Measurements from ENCODE around the gene TAAR8. TPM values are rescaled to one million over a fixed set of nuclear protein-coding genes. Genes with fewer than 3 reads are reported as not detected.

The TAAR8 gene, protein sequence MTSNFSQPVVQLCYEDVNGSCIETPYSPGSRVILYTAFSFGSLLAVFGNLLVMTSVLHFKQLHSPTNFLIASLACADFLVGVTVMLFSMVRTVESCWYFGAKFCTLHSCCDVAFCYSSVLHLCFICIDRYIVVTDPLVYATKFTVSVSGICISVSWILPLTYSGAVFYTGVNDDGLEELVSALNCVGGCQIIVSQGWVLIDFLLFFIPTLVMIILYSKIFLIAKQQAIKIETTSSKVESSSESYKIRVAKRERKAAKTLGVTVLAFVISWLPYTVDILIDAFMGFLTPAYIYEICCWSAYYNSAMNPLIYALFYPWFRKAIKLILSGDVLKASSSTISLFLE
- total RNA-seq, result not detected

DNA sequence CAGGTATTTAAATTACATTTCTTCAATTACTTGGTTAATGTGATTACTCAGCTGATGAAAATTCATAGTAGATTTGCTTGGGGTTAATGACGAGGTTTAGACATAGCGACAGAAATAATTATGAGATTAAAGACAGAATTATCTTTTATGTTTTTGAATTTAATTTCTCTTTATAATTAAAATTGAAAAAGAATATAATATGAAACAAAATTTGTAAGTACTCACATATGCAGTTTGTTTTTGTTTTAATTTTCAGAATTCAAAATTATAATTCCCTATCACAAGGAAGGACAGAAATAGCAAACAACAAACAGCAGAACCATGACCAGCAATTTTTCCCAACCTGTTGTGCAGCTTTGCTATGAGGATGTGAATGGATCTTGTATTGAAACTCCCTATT lies at the start of gene TAAR8:
TSS of gene TAAR8 (plus strand) at position 301 of the 400 bp plus-strand sequence. CDS start at position 322, 21 bp downstream.
- Histone ChIP-seq H3K27ac (no peak within 1 kb of the TSS), H3K27me3 (no peaks in the 10 kb centered on the region), H3K4me1 (no peaks in the 10 kb centered on the region), H3K9me3 (no peaks in the 10 kb centered on the region), H3K36me3 (no peaks in the 10 kb centered on the region), H3K4me3 (no peak within 1 kb of the TSS)
- TF ChIP-seq, protein P1, sequence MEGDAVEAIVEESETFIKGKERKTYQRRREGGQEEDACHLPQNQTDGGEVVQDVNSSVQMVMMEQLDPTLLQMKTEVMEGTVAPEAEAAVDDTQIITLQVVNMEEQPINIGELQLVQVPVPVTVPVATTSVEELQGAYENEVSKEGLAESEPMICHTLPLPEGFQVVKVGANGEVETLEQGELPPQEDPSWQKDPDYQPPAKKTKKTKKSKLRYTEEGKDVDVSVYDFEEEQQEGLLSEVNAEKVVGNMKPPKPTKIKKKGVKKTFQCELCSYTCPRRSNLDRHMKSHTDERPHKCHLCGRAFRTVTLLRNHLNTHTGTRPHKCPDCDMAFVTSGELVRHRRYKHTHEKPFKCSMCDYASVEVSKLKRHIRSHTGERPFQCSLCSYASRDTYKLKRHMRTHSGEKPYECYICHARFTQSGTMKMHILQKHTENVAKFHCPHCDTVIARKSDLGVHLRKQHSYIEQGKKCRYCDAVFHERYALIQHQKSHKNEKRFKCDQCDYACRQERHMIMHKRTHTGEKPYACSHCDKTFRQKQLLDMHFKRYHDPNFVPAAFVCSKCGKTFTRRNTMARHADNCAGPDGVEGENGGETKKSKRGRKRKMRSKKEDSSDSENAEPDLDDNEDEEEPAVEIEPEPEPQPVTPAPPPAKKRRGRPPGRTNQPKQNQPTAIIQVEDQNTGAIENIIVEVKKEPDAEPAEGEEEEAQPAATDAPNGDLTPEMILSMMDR (IDR thresholded peaks at IDR 0.05), result no peak
- intact Hi-C loops (cut with DNase I), result no loop called here
- DNase-seq (ENCODE audit: low spot score in 2 of 2), result no peak

DNA sequence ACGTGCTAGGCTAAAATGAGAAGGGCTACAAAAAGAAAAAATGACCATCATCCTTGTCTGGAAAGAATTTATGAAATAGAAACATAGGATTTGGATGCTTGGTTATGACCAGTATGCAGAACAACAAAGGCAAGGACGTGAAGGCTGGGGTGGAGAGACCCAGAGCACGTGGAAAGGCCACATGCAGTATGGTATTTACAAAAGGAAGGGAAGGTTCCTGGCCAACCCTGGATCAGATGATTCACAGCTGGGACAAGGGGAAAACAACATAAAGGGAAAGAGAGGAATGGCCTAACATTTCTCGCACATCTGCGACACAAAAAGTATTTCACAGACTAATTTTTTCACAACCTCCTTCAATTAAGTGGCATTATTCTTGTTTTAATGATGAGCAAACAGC lies 47.7 kb upstream of the TAAR8 start:
- Histone ChIP-seq H3K9me3 (no peaks in the 10 kb centered on the region), H3K36me3 (peaks cover 18 to 30% of the 10 kb centered on the region in 2 donors), H3K27me3 (no peaks in the 10 kb centered on the region), H3K27ac (peak overlapping the region in 1 of 2 donors; percentile 24), H3K4me1 (peaks cover 0 to 18% of the 10 kb centered on the region in 2 donors), H3K4me3 (no peak overlapping the region)
- no peak for DNase-seq (ENCODE audit: low spot score in 2 of 2)
- intact Hi-C loops (cut with DNase I), result no loop called here
- TF ChIP-seq, protein P1 (IDR thresholded peaks at IDR 0.05), result no peak

GRCh38 chr6:132505158-132505557 lies 47.3 kb upstream of the TAAR8 start:
- Histone ChIP-seq H3K36me3 (peaks cover 18 to 29% of the 10 kb centered on the region in 2 donors), H3K4me1 (peaks cover 0 to 19% of the 10 kb centered on the region in 2 donors), H3K27me3 (no peaks in the 10 kb centered on the region), H3K9me3 (no peaks in the 10 kb centered on the region), H3K4me3 (no peak overlapping the region), H3K27ac (peak overlapping the region in 1 of 2 donors; percentile 24)
- intact Hi-C loops (cut with DNase I), result no loop called here
- TF ChIP-seq, protein P1 (IDR thresholded peaks at IDR 0.05), result no peak
- no peak for DNase-seq (ENCODE audit: low spot score in 2 of 2)

DNA sequence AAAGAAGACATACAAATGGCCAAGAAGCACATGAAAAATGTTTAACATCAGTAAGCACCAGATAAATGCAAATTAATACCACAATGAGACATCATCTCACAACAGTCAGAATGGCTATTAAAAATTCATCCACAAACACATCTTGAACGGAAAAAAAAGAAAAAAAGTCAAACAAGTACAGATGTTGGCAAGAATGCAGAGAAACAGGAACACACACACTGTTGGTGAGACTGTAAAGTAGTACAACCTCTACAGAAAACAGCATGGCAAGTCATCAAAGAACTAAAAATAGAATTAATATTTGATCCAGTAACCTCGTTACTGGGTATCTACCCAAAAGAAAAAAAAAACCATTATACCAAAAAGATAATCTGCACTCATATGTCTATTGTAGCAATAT lies 46.0 kb upstream of the TAAR8 start:
- H3K4me1 ChIP-seq, result peaks cover 0 to 28% of the 10 kb centered on the region in 2 donors
- intact Hi-C loops (cut with DNase I), result no loop called here
- TF ChIP-seq, protein P1 (IDR thresholded peaks at IDR 0.05), result no peak
- H3K36me3 ChIP-seq, result peaks cover 11 to 19% of the 10 kb centered on the region in 2 donors
- H3K9me3 ChIP-seq, result no peaks in the 10 kb centered on the region
- H3K27ac ChIP-seq, result no peak overlapping the region
- H3K27me3 ChIP-seq, result no peaks in the 10 kb centered on the region
- no peak overlapping the region for H3K4me3 ChIP-seq
- DNase-seq (ENCODE audit: low spot score in 2 of 2), result no peak

DNA sequence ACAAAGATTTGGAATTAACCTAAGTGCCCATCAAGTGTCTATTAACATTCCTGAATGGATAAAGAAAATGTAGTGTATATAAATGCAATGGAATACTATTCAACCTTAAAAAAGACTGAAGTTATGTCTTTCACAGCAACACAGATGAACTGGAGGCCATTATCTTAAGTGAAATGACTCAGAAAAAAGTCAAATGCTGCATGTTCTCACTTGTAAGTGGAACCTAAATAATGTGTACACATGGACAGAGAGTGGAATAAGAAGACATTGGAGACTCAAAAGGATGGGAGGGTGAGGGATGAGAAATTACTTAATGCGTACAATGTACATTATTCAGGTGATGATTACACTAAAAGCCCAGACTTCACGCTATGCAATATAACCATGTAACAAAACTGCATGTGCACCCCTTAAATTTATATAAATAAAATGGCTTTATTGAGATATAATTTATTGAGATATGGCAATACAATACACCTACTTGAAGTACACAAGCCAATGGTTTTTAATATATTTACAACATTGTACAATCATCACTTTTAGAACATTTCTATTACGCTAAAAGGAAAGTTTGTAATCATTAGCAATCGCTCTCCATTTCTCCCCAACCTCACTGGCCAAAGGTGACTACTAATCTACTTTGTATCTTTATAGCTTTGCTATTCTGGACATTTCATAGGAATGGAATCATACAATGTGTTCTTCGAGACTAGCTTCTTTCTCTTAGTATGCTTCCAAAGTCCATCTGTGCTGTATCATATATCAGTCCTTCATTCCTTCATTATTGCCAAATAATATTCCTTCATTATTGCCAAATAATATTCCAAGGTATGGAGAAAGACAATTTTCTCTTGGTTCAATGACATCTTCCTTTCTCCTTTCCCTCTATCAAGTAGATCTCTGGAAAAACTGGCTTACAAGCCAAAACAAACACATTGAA lies 45.3 kb upstream of the TAAR8 start:
- Histone ChIP-seq H3K27me3 (no peaks in the 10 kb centered on the region), H3K9me3 (no peaks in the 10 kb centered on the region), H3K4me1 (peaks cover 0 to 28% of the 10 kb centered on the region in 2 donors), H3K36me3 (peaks cover 7 to 12% of the 10 kb centered on the region in 2 donors), H3K4me3 (no peak overlapping the region), H3K27ac (no peak overlapping the region)
- intact Hi-C loops (cut with DNase I), result no loop called here
- TF ChIP-seq, protein P1 (IDR thresholded peaks at IDR 0.05), result no peak
- no peak for DNase-seq (ENCODE audit: low spot score in 2 of 2)
